OCI-LY1 (cell line): ENCODE measurements around the gene SPOCK1.

Source experiments
- H2AFZ ChIP-seq: fragments of 200-600 bp; sonication (generic), shearing (Covaris generic); 2 replicates; pipeline ENCODE4 v1.6.0; 2014; ENCODE audit warnings: antibody characterized with exemption, mild to moderate bottlenecking, low read length
- H3F3A ChIP-seq: fragments of 200-600 bp; sonication (generic), shearing (Covaris generic); 2 replicates; pipeline ENCODE4 v1.6.0; 2014; ENCODE audit warnings: mild to moderate bottlenecking, antibody characterized with exemption, low read length, moderate library complexity; ENCODE audit not compliant: insufficient read depth
- H3K27ac ChIP-seq: fragments of 200-600 bp; sonication (generic); 2 replicates; pipeline ENCODE4 v1.5.1; 2014; ENCODE audit warnings: low read length, mixed run types, mild to moderate bottlenecking, low read depth; ENCODE audit not compliant: poor library complexity, severe bottlenecking
- H3K27me3 ChIP-seq: fragments of 200-600 bp; sonication (generic); 2 replicates; pipeline ENCODE4 v1.6.0; 2014; ENCODE audit warnings: antibody characterized with exemption, mild to moderate bottlenecking, low read length, moderate library complexity; ENCODE audit not compliant: insufficient read depth
- H3K36me3 ChIP-seq: fragments of 200-600 bp; sonication (generic); 2 replicates; pipeline ENCODE4 v1.6.1; 2014; ENCODE audit warnings: mild to moderate bottlenecking, antibody characterized with exemption, low read length, moderate library complexity, mixed read lengths; ENCODE audit not compliant: insufficient read depth
- H3K4me1 ChIP-seq: fragments of 200-600 bp; sonication (generic); 2 replicates; pipeline ENCODE4 v1.5.1; 2014; ENCODE audit warnings: mild to moderate bottlenecking, low read length, moderate library complexity; ENCODE audit not compliant: insufficient read depth, severe bottlenecking
- H3K4me2 ChIP-seq: fragments of 200-600 bp; sonication (generic), shearing (Covaris generic); 2 replicates; pipeline ENCODE4 v1.6.1; 2014; ENCODE audit warnings: low read length
- H3K4me3 ChIP-seq: fragments of 200-600 bp; sonication (generic); 2 replicates; pipeline ENCODE4 v1.5.1; 2014; ENCODE audit warnings: low read length, low read depth, mild to moderate bottlenecking, mixed read lengths; ENCODE audit not compliant: poor library complexity, severe bottlenecking
- H3K79me2 ChIP-seq: fragments of 200-600 bp; shearing (Covaris generic); 2 replicates; pipeline ENCODE4 v1.6.1; 2016; ENCODE audit warnings: mixed run types, low read length, mixed read lengths; ENCODE audit not compliant: insufficient read depth
- H3K9ac ChIP-seq: fragments of 200-600 bp; sonication (generic), shearing (Covaris generic); 2 replicates; pipeline ENCODE4 v1.6.1; 2014; ENCODE audit warnings: mild to moderate bottlenecking, low read length, mixed read lengths
- H3K9me2 ChIP-seq: fragments of 200-600 bp; sonication (generic), shearing (Covaris generic); 2 replicates; pipeline ENCODE4 v1.6.1; 2014; ENCODE audit warnings: low read depth, mild to moderate bottlenecking, low read length, mixed read lengths
- H3K9me3 ChIP-seq: fragments of 200-600 bp; shearing (Covaris generic); 2 replicates; pipeline ENCODE4 v1.6.1; 2014; ENCODE audit warnings: low read length, mixed read lengths
- H4K20me1 ChIP-seq: fragments of 200-600 bp; sonication (generic), shearing (Covaris generic); 2 replicates; pipeline ENCODE4 v1.6.0; 2016; ENCODE audit warnings: mild to moderate bottlenecking, low read length; ENCODE audit not compliant: insufficient read depth
- CTCF ChIP-seq: fragments of 200-600 bp; sonication (generic), shearing (Covaris generic); IDR thresholded peaks from 2 replicates; pipeline ENCODE4 v1.5.1; 2017; ENCODE audit warnings: mild to moderate bottlenecking, antibody characterized with exemption, low read length, moderate library complexity, mixed read lengths
- EZH2 ChIP-seq: fragments of 200-600 bp; sonication (generic), shearing (Covaris generic); IDR thresholded peaks from 2 replicates; pipeline ENCODE4 v1.8.0; 2017; ENCODE audit warnings: borderline replicate concordance, mixed run types, mild to moderate bottlenecking, antibody characterized with exemption, low read length, moderate library complexity, mixed read lengths

The SPOCK1 gene

GRCh38 chr5:137218896-137219295 lies 280.2 kb downstream of the SPOCK1 start:
- Histone ChIP-seq H3K27ac (no peak overlapping the region), H3K36me3 (no peaks in the 10 kb centered on the region), H3K79me2 (no peaks in the 10 kb centered on the region), H2AFZ (no peak overlapping the region), H3K4me2 (no peak overlapping the region), H3K9me3 (no peaks in the 10 kb centered on the region), H3K4me3 (no peak overlapping the region), H3F3A (no peaks in the 10 kb centered on the region), H4K20me1 (no peaks in the 10 kb centered on the region), H3K9ac (no peak overlapping the region), H3K4me1 (peaks cover 9% of the 10 kb centered on the region), H3K27me3 (no peaks in the 10 kb centered on the region), H3K9me2 (no peaks in the 10 kb centered on the region)
- no peak for TF ChIP-seq EZH2
- TF ChIP-seq CTCF: no peak

- Histone ChIP-seq H2AFZ (no peak overlapping the region), H3K9ac (no peak overlapping the region), H3K9me2 (no peaks in the 10 kb centered on the region), H3F3A (no peaks in the 10 kb centered on the region), H3K4me1 (peaks cover 9% of the 10 kb centered on the region), H3K4me3 (no peak overlapping the region), H3K9me3 (no peaks in the 10 kb centered on the region), H3K4me2 (no peak overlapping the region), H3K36me3 (no peaks in the 10 kb centered on the region), H3K27ac (no peak overlapping the region), H3K27me3 (no peaks in the 10 kb centered on the region), H3K79me2 (no peaks in the 10 kb centered on the region), H4K20me1 (no peaks in the 10 kb centered on the region)
- TF ChIP-seq EZH2: no peak
These were observed 280.7 kb downstream of the SPOCK1 start for GRCh38 chr5:137218471-137218870.

- Histone ChIP-seq H3K27ac (no peak overlapping the region), H3K4me2 (no peak overlapping the region)
These were observed 281.4 kb downstream of the SPOCK1 start for GRCh38 chr5:137217599-137218200.

More at GRCh38 chr5:137217599-137218200, 281.4 kb downstream of the SPOCK1 start:
- H3K27me3 ChIP-seq: no peaks in the 10 kb centered on the region
- no peaks in the 10 kb centered on the region for H3K79me2 ChIP-seq
- no peak overlapping the region for H3K4me3 ChIP-seq
- TF ChIP-seq EZH2 (no peak), CTCF (no peak)
- H3K9ac ChIP-seq: no peak overlapping the region
- H4K20me1 ChIP-seq: no peaks in the 10 kb centered on the region
- no peak overlapping the region for H2AFZ ChIP-seq
- peaks cover 9% of the 10 kb centered on the region for H3K4me1 ChIP-seq
- no peaks in the 10 kb centered on the region for H3K36me3 ChIP-seq
- no peaks in the 10 kb centered on the region for H3K9me3 ChIP-seq
- H3K9me2 ChIP-seq: no peaks in the 10 kb centered on the region
- no peaks in the 10 kb centered on the region for H3F3A ChIP-seq
